Frontal cortex (tissue), 4 donors: ENCODE data around the gene CTSE. TPM values are rescaled to one million over a fixed set of nuclear protein-coding genes. Genes with fewer than 3 reads are reported as not detected.

Experiments used
- DNase-seq, 2 donors: peaks; one replicate each; pipeline ENCODE4 v3.0.0; 2012; ENCODE audit warnings: low spot score in 2 of 2
- FAIRE-seq: peaks from 2 replicates; lab custom pipeline; 2012; peaks lifted over from hg19 to GRCh38; lab: Jason Lieb, UNC
- total RNA-seq: library from RNA; depleted of rRNA; stranded (reverse); fragments of >200 nt; gene quantifications from one replicate; pipeline ENCODE4 v1.2.3, GENCODE V29; 2014
- donor health status: control.
- donor health status: control.
- donor health status: control.

Gene CTSE
- total RNA-seq, 1 donor from 2014 or later: not detected

GRCh38 chr1:205977402-205978014 is 46.2 kb downstream of the CTSE start:
- FAIRE-seq: no peak
- peak; percentile 57 to 74 for DNase-seq

DNA sequence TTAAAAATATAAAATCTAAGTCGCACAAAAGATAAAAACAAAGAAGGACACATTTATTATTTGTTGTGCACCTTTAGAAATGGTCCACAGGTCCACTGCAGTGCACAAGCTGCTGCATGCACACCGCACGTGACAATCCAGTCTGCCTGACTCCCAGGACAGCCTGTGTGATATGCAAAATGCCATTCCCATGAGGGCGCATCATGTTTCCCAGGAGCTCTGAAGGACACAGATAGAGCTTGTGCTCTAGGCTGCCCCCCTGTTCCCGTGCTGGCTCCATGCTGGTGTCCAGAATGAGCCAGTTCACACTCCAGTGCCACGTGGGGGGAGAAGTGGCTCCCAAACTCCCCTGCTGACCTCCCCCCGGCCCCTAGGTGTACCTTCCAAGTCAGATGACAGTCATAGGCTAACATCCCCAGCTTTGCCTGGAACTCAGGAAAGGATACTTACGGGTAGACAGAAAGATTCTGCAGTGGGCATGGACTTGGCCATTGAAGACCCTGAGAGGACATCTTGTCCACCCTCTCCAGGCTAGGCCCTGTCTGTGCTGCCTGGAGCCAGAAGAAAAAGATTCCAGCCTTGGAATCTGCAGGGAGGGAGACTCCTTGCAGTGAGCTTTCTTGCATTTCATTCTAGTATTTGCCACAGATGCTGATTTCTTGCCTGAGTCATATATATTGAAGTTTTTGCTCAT is 46.8 kb downstream of the CTSE start:
- FAIRE-seq: no peak
- DNase-seq: no peak

- no peak for FAIRE-seq
- no peak for DNase-seq
Observed at GRCh38 chr1:205976036-205976435, 47.7 kb downstream of the CTSE start.

GRCh38 chr1:205975387-205975998 is 48.2 kb downstream of the CTSE start:
- DNase-seq: no peak
- no peak for FAIRE-seq

GRCh38 chr1:205974712-205975111 is 49.0 kb downstream of the CTSE start:
- no peak for DNase-seq
- no peak for FAIRE-seq

DNA sequence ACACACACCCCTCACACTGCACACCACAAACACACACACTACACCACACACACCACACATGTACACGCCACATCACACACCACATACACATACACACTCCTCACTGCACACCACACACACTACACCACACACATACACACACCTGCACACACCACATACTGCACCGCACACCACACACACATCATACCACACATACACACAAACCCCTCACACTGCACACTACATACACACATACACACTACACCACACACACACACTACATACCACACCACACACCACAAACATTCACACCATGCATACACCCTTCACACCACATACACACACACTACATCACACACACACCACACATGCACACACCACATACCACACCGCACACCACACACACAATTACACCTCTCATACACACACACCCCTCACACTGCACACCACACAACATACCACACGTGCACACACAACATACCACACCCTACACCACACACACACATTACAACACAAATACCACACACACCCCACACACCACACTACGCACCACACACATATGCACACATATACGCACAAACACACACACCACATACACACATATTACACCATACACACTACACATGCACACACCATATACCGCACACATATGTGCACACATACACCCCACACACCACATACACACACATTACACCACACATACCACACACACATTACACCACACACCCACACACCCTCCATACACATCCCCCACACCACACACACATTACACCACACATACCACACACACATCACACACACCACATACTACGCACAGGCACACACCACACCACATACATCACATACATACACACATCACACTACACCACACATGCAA is 50.1 kb downstream of the CTSE start:
- no peak for DNase-seq
- no peak for FAIRE-seq

DNA sequence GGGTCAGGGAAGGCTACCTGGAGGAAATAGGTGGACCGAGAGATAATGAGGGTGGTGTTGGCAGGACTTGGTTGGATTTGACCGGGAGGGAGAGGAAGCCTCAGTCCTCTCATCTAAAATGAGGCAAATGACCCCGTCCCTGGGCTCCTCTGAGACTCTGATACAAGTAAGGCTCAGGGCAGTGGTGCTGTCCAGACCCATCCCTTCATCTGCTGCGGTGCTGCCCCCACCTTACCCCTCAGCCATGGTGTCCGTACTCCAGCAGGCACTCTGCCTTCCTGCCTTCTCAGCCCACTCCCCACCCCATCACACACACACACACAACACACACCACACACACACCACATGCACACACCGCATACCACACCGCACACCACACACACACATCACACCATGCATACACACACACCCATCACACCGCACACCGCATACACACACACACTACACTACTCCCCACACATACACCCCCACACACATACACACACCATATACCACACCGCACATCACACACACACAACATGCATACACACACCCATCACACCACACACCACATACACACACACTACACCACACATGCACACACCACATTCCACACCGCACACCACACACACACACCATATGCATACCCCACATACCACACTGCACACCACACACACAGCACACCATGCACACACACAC is 51.1 kb downstream of the CTSE start:
- FAIRE-seq (no peak), DNase-seq (no peak)

GRCh38 chr1:205972081-205972480 is 51.6 kb downstream of the CTSE start:
- DNase-seq (no peak), FAIRE-seq (no peak)

- DNase-seq: no peak
- FAIRE-seq: no peak
Observed at GRCh38 chr1:205971082-205971481, 52.6 kb downstream of the CTSE start.

- FAIRE-seq: no peak
- DNase-seq: no peak
Observed at GRCh38 chr1:205970486-205970885, 53.2 kb downstream of the CTSE start.

DNA sequence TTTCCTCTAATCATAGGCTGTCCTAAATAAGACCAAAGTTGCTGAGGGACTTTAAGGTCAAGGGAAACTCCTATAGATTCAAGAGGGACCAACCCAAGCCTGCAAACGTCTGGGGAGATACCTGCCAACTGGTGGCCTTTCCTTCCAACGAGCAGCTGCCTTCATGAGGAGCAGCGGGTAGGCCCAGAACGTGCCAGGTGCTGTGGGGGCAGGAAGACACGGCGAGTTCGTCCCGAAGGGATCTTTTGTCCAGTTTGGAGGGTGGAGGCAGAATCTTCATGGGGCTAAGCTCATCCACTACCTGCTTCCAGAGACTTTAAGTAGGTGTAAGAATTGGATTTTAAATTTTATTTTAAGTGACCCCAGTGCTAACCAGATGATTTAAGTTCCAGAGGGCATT is 54.5 kb downstream of the CTSE start:
- no peak for DNase-seq
- no peak for FAIRE-seq

DNA sequence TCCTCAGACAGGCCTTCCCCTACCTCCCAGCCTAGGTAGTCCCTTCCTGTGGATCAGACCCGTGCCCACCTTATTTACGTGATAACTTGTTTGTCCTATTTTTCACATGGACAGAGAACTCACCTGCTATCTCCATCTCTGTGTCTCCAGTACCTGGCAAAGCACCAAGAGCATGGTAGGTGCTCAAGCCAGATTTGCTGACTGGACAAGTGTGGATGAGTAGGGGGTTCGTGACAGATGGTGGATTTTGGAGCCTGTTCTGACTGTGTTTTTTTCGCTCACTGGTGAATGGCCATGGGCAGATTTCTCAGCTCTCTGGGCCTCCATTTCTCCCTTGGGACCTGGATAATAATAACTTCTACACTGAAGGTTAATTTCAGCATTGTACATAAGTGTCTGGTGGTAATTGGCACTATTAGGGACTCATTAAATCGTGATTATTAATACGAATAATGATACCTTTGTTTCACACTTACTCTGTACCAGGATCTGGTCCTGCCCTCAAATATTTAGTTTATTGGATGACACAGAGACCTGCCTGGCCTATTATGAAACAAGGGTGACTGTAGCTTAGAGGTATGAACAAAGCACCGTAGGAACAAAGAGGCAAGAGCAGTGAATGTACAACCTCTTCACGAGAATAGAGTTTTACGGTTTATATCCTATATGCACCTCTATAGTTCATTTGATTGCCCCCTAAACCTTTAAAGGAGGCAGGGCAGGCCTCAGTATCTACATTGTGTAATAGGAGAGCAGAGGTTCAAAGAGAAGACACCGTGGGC is 56.0 kb downstream of the CTSE start:
- FAIRE-seq (no peak), DNase-seq (no peak)

- no peak for FAIRE-seq
- no peak for DNase-seq
Observed at GRCh38 chr1:205965036-205965884, 58.4 kb downstream of the CTSE start.

- no peak for DNase-seq
- FAIRE-seq: no peak
Observed at GRCh38 chr1:205963352-205964155, 60.1 kb downstream of the CTSE start.

DNA sequence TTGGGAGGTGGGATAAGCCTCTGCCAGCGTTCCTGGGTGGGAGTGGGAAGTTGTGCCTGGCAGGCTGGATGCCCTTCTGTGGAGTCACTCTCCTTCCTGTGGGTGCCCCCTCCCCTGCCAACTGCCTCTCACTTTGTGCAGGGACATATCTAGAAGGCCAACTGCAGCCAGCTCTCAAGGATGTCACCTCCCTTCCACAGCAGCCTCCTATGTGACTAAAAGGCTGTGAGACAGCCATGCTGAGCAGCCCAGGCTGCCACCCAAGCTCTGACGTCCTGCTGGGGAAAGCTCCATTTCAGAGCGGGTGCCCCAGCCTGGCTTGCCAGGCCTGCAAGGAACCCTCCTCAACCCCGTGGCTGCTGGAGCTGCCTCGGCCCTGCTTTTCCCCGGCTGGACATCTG is 60.9 kb downstream of the CTSE start:
- no peak for FAIRE-seq

DNA sequence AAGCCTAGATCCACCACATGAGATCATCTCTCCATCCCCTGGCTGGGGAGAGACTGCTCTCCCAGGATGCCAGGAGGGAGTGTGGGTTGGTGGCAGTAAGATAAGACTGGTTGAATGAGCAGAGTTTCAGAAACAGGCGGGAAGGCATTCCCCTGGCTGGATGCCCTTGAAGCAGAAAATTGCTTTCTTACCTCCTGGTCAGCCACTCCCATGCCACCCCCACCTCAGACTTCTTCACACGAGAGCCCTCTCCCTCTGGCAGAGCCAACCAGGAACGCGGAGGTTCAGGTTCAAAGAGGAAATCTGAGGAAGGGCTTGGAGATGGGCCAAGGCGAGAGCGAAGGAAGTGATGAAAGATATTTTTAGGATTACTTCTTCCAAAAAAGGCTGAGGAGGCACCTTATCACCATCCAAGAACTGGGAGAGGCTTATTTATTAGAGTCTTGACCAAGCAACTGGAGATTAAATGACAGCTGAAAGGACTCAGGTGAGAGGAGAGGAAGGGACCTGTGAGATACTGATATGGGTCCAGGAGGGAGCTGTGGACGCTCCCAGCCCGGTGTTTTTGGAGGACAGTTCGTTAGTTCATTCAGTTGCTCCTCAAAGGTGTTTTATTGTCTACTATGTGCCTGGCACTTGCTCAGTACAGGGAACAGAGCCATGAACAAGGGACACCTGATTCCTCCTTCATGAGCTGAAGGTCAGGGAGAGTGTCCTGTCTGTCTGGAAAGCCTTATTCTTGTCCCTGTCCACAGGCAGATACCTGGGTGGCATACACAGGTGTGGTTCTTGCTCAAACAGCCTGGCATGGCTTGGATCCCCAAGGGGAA is 61.5 kb downstream of the CTSE start:
- DNase-seq (no peak), FAIRE-seq (no peak)

More for the DNA sequence above, 60.9 kb downstream of the CTSE start:
- no peak for DNase-seq

GRCh38 chr1:205961405-205961804 is 62.3 kb downstream of the CTSE start:
- DNase-seq: peak in 1 of 2 donors; percentile 39
- FAIRE-seq: no peak
